Measurements from ENCODE around the gene DACT1. TPM values are rescaled to one million over a fixed set of nuclear protein-coding genes. Genes with fewer than 3 reads are reported as not detected.

Gene DACT1
- total RNA-seq, 1 experiment from 2014 or later, result 4.4 TPM

DNA sequence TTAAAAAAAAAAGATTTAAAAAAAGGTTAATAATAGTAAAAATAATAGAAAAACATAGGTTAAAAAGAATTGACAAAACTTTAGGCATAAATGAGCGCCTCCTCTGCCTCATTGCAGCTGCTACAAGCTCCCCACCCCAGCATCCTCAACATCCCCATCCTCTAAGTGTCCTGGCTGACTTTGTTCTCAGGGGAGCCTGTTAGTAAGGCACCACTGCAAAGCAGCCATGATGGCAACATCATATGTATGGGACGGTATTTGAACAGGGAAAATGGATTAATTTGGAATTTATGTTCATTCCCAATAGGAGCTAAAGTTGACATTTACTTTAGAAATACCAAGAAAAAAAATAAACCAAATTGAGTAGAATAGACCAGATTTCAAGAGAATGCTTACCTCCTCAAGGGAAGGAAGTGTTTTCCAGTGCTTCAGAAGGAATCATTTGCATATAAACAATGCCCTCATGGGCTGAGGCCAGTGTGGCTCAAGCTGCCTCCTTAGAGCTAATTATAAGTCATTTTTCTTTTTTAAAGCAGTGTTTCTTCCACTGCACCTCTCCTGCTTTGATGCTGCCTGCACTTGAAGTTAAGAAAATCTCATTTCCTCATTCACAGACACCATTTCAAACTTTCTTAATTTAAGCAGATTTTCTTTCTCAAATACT is 59.6 kb downstream of the DACT1 start:
- H3K79me1 ChIP-seq (ENCODE audit: insufficient read depth, low read depth, low read length, poor library complexity, severe bottlenecking), result no peaks in the 10 kb centered on the region
- no peaks in the 10 kb centered on the region for H3K9me3 ChIP-seq (ENCODE audit: control insufficient read depth, low read depth, low read length)
- no peaks in the 10 kb centered on the region for H3K27me3 Mint-ChIP-seq (ENCODE audit: low read depth)
- no peak overlapping the region for H2BK120ac ChIP-seq (ENCODE audit: low read depth, low read length, poor library complexity, severe bottlenecking)
- no peak overlapping the region for H2BK20ac ChIP-seq (ENCODE audit: low read depth, low read length, poor library complexity, severe bottlenecking)
- no peak overlapping the region for H3T11ph ChIP-seq (ENCODE audit: low read length)
- DNase-seq, result no peak
- no peak for TF ChIP-seq CTCF (conservative IDR thresholded peaks at IDR 0.05)
- H3K9me3 Mint-ChIP-seq, result no peaks in the 10 kb centered on the region; a peak in 1 of 5 replicates
- H3K79me2 ChIP-seq (ENCODE audit: insufficient read depth, low read length), result no peaks in the 10 kb centered on the region
- no peaks in the 10 kb centered on the region; a peak in 1 of 7 replicates for H3K36me3 Mint-ChIP-seq (ENCODE audit: insufficient read depth in 1 of 3, low read depth in 3 of 3)
- no peaks in the 10 kb centered on the region for H3K23me2 ChIP-seq (ENCODE audit: insufficient read length, low read depth, low read length, poor library complexity, severe bottlenecking)
- no CpG with 5 or more reads among the region's 2 CpGs for WGBS (ENCODE audit: extremely low coverage, insufficient read length, low lambda C conversion rate)
- no peak overlapping the region for H4K8ac ChIP-seq (replicated peaks; ENCODE audit: insufficient read length, low read depth, low read length)
- H3K27ac ChIP-seq (ENCODE audit: insufficient read length, low read depth, low read length), result no peak overlapping the region
- H3K27ac Mint-ChIP-seq, result no peak overlapping the region
- H2AK5ac ChIP-seq (ENCODE audit: insufficient read length, low read length), result no peak overlapping the region
- no peak overlapping the region for H3K56ac ChIP-seq (ENCODE audit: insufficient read length, low read depth, low read length)
- H3K18ac ChIP-seq (ENCODE audit: insufficient read length, low read depth, low read length), result no peak overlapping the region
- no peak overlapping the region for H3K4ac ChIP-seq (ENCODE audit: low read depth, low read length)
- no peaks in the 10 kb centered on the region for H4K20me1 ChIP-seq (ENCODE audit: control insufficient read depth, insufficient read depth, insufficient read length)
- no peaks in the 10 kb centered on the region for H3K27me3 ChIP-seq (ENCODE audit: insufficient read depth, low read length)
- H3K4me2 ChIP-seq (ENCODE audit: insufficient read depth, insufficient read length, low read length), result no peak overlapping the region
- no peak overlapping the region for H3K23ac ChIP-seq (ENCODE audit: insufficient read length, low read depth, low read length)
- H2BK15ac ChIP-seq (ENCODE audit: low read depth, low read length), result no peak overlapping the region
- no peak overlapping the region for H4K5ac ChIP-seq (ENCODE audit: insufficient read length, low read depth, low read length)
- no peaks in the 10 kb centered on the region for H3K4me1 ChIP-seq (ENCODE audit: insufficient read depth, low read length)
- no peak overlapping the region for H4K91ac ChIP-seq (ENCODE audit: insufficient read length, low read depth, low read length)
- H2BK12ac ChIP-seq (ENCODE audit: insufficient read length, low read depth, low read length), result no peak overlapping the region
- no peak overlapping the region for H3K4me3 Mint-ChIP-seq
- H2BK5ac ChIP-seq (ENCODE audit: insufficient read length, low read length), result no peak overlapping the region
- H3K4me1 Mint-ChIP-seq, result peaks cover 16 to 17% of the 10 kb centered on the region in 2 experiments
- no peak overlapping the region for H2AFZ ChIP-seq (ENCODE audit: low read length)
- H3K14ac ChIP-seq (ENCODE audit: insufficient read depth, low read length), result no peak overlapping the region
- no peak overlapping the region for H3K9ac ChIP-seq (ENCODE audit: extremely low read depth, insufficient read length, low read length)

Other genes starting within 250 kb of the DACT1 start
- not detected in 2 replicates for gene TOMM20L, start 242.0 kb upstream of the DACT1 start, total RNA-seq (2021)
- 51.4 and 52.3 TPM in 2 replicates for gene TIMM9, start 210.4 kb upstream of the DACT1 start, total RNA-seq (2021)
- gene KIAA0586, start 210.2 kb upstream of the DACT1 start, total RNA-seq (2021), result 19.7 and 20.9 TPM in 2 replicates